Spleen (tissue), 11 donors: Measurements from ENCODE around the gene IFITM10. TPM values are rescaled to one million over a fixed set of nuclear protein-coding genes. Genes with fewer than 3 reads are reported as not detected.

ENCODE experiments used
- DNase-seq: peaks from one replicate; pipeline ENCODE4 v3.0.0-alpha.2; 2020
- H3K27ac ChIP-seq, 8 donors: fragments of 200-600 bp; sonication (generic) in 7 of 8; 1 replicate in 4 of 8; 2 replicates in 4 of 8; pipeline versions ENCODE4 v1.5.0 to v1.8.0; 2016 to 2021; ENCODE audit warnings: inconsistent platforms in 4 of 8, mild to moderate bottlenecking in 4 of 8, moderate library complexity in 1 of 8
- H3K27me3 ChIP-seq, 7 donors: fragments of 200-600 bp; sonication (generic) in 6 of 7; replicated peaks in 1 of 7; 1 replicate in 4 of 7; 2 replicates in 3 of 7; pipeline versions ENCODE4 v1.5.0 to v1.8.0; 2016 to 2021; ENCODE audit warnings: inconsistent platforms in 3 of 7, mild to moderate bottlenecking in 1 of 7
- H3K36me3 ChIP-seq, 6 donors: fragments of 200-600 bp; sonication (generic) in 5 of 6; 1 replicate in 4 of 6; 2 replicates in 2 of 6; pipeline versions ENCODE4 v1.5.0 to v1.8.0; 2016 to 2021; ENCODE audit warnings: inconsistent platforms in 2 of 6
- H3K4me1 ChIP-seq, 6 donors: fragments of 200-600 bp; sonication (generic) in 5 of 6; 1 replicate in 3 of 6; 2 replicates in 3 of 6; pipeline versions ENCODE4 v1.5.0 to v1.8.0; 2016 to 2021; ENCODE audit warnings: inconsistent platforms in 3 of 6
- H3K4me3 ChIP-seq, 8 donors: fragments of 200-600 bp; sonication (generic) in 7 of 8; 1 replicate in 4 of 8; 2 replicates in 4 of 8; pipeline versions ENCODE4 v1.5.0 to v1.8.0; 2016 to 2021; ENCODE audit warnings: inconsistent platforms in 4 of 8, mild to moderate bottlenecking in 4 of 8, moderate library complexity in 2 of 8
- H3K9me3 ChIP-seq, 8 donors: fragments of 200-600 bp; sonication (generic) in 7 of 8; 1 replicate in 4 of 8; 2 replicates in 4 of 8; pipeline versions ENCODE4 v1.5.0 to v1.8.0; 2016 to 2021; ENCODE audit warnings: inconsistent platforms in 4 of 8
- CTCF ChIP-seq, 11 experiments: fragments of 200-600 bp in 7 of 11; fragments of 450-650 bp in 4 of 11; sonication (generic) in 4 of 11; IDR thresholded peaks in 8 of 11; conservative IDR thresholded peaks in 3 of 11; 1 replicate in 7 of 11; 2 replicates in 4 of 11; pipeline versions ENCODE4 v1.4.0 to v1.8.0; 2016 to 2021; ENCODE audit warnings: antibody characterized with exemption in 11 of 11, inconsistent platforms in 4 of 11, mild to moderate bottlenecking in 1 of 11
- POLR2A ChIP-seq, 3 donors: fragments of 450-650 bp; IDR thresholded peaks; one replicate each; pipeline ENCODE4 v1.5.1; 2017; ENCODE audit warnings: antibody characterized with exemption in 3 of 3, mild to moderate bottlenecking in 1 of 3
- POLR2AphosphoS5 ChIP-seq, 3 donors: sonication (generic); formaldehyde crosslinking; IDR thresholded peaks; one replicate each; pipeline ENCODE4 v1.5.1; 2017; ENCODE audit warnings: antibody characterized with exemption in 3 of 3
- WGBS, 5 donors: extraction: QIAGEN DNeasy Blood & Tissue Kit in 3 of 5; methylation state at CpG; one replicate each; pipeline versions ENCODE4 v1.1.5 to v1.1.7; 2013 to 2018; 5-methylcytosine and 5-hydroxymethylcytosine counted together
- intact Hi-C: fragments of 100-400 bp; cut with DNase I; formaldehyde crosslinking; loops from one replicate; pipeline ENCODE4 v1.15.0; 2023; ENCODE audit warnings: low total_unique reads
- polyA plus RNA-seq, 3 donors: library from polyadenylated mRNA; stranded (reverse); fragments of 200-250 nt; gene quantifications; one replicate each; pipeline ENCODE4 v1.2.1, GENCODE V29; 2013
- total RNA-seq, 7 donors: library from RNA; depleted of rRNA in 3 of 7; stranded (reverse); fragments of >200 nt in 3 of 7; fragmentation: NEBNext Ultra II Directional in 4 of 7; extraction: Animal tissue kit (Norgen Biotek cat#: 25700) in 4 of 7; gene quantifications; one replicate each; pipeline versions ENCODE4 v1.1.0 to v1.2.1, GENCODE V29; 2016 to 2021
- donor health status: healthy with polysubstance abuse.
- donor health status: DM: no; HTN: no; CAD: no; lungs with moderate emphysema.
- donor health status: DM: no; HTN: no; CAD: no.
- donor health status: Bipolar disorder and iron deficiency.
- donor health status: healthy.
- donor health status: DM: no; HTN: no; CAD: no.
- donor health status: DM: yes; HTN: yes; CAD: no.

Gene IFITM10
- total and polyA plus RNA-seq, 10 donors: 0.80 to 41.6 (median 7.3) TPM

DNA sequence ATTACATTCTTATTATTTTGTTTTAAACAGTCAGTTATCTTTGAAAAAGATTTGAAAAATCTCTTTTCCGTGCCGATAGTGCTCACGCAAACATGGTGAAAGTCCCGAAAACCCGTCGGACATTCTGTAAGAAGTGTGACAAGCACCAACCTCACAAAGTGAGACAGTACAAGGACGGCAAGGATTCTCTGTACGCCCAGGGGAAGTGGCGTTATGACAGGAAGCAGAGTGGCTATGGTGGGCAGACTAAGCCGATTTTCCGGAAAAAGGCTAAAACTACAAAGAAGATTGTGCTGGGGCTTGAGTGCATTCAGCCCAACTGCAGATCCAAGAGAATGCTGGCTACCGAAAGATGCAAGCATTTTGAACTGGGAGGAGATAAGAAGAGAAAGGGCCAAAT is 42.1 kb upstream of the IFITM10 start:
- Histone ChIP-seq H3K4me3 (no peak overlapping the region), H3K27me3 (peaks cover 0 to 2% (median 0%) of the 10 kb centered on the region in 7 donors), H3K4me1 (peaks cover 0 to 10% (median 2%) of the 10 kb centered on the region in 6 donors), H3K27ac (peak overlapping the region in 4 of 8 donors; percentile 13 to 54 (median 24)), H3K9me3 (peaks cover 0 to 8% (median 0%) of the 10 kb centered on the region in 8 donors), H3K36me3 (no peaks in the 10 kb centered on the region)
- TF ChIP-seq CTCF (IDR thresholded peaks at IDR 0.05 in 8 of 11, conservative IDR thresholded peaks at IDR 0.05 in 3 of 11) (no peak), POLR2AphosphoS5 (IDR thresholded peaks at IDR 0.05) (no peak), POLR2A (IDR thresholded peaks at IDR 0.05) (no peak)
- intact Hi-C loops: no loop called here
- 41 to 63% (median 50%) methylated on average over 12 of the region's 12 CpGs for WGBS, 5 donors
- DNase-seq: no peak

GRCh38 chr11:1791912-1792311 is 41.5 kb upstream of the IFITM10 start:
- Histone ChIP-seq H3K9me3 (peaks cover 0 to 8% (median 0%) of the 10 kb centered on the region in 8 donors), H3K4me3 (no peak overlapping the region), H3K4me1 (peaks cover 0 to 10% (median 2%) of the 10 kb centered on the region in 6 donors), H3K27me3 (no peaks in the 10 kb centered on the region), H3K27ac (no peak overlapping the region), H3K36me3 (no peaks in the 10 kb centered on the region)
- TF ChIP-seq POLR2A (IDR thresholded peaks at IDR 0.05): no peak
- WGBS, 5 donors: 86 to 94% (median 90%) methylated on average over 6 of the region's 6 CpGs
- intact Hi-C loops: no loop called here
- DNase-seq: no peak

- Histone ChIP-seq H3K4me1 (peaks cover under 1 to 30% (median 17%) of the 10 kb centered on the region in 6 donors), H3K36me3 (no peaks in the 10 kb centered on the region), H3K9me3 (no peaks in the 10 kb centered on the region), H3K27ac (no peak overlapping the region), H3K27me3 (no peaks in the 10 kb centered on the region), H3K4me3 (no peak overlapping the region)
- intact Hi-C loops: no loop called here
- TF ChIP-seq CTCF (IDR thresholded peaks at IDR 0.05 in 8 of 11, conservative IDR thresholded peaks at IDR 0.05 in 3 of 11) (no peak), POLR2A (IDR thresholded peaks at IDR 0.05) (no peak), POLR2AphosphoS5 (IDR thresholded peaks at IDR 0.05) (no peak)
- WGBS, 5 donors: 91 to 95% (median 93%) methylated on average over 4 of the region's 4 CpGs
- DNase-seq: no peak
Observed at GRCh38 chr11:1786466-1786865, 36.1 kb upstream of the IFITM10 start.

DNA sequence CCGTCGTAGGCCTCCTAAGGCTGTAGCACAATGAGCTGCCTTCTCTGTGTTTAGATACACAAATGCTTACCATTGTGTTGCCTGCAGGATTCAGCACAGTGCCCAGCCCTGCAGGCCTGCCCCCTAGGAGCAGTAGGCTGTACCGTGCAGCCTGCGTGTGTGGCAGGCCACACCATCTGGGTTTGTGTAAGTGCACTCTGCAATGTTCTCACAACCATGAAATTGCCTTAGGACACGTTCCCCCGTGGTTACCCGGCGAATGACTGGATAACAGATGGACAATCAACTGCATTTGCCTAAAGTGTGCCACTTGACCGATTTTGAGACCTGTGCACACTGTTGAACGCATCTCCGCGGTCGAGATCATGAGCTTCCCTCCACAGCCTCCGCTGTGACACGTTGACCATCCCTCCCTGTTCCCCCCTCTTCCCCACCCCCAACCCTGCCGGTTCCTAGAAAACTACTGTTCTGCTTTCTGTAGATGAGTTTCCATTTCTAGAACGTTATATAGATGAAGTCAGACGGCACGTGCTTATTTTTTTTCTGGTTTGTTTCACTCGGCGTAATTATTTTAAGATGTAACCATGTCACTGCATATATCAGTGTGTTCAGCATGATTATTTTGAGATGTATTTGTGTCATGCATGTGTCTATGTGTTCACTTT is 35.5 kb upstream of the IFITM10 start:
- Histone ChIP-seq H3K36me3 (no peaks in the 10 kb centered on the region), H3K4me1 (peaks cover 3 to 36% (median 23%) of the 10 kb centered on the region in 6 donors), H3K27me3 (no peaks in the 10 kb centered on the region), H3K27ac (no peak overlapping the region), H3K4me3 (no peak overlapping the region), H3K9me3 (no peaks in the 10 kb centered on the region)
- no peak for DNase-seq
- intact Hi-C loops: no loop called here
- TF ChIP-seq POLR2AphosphoS5 (IDR thresholded peaks at IDR 0.05) (no peak), CTCF (IDR thresholded peaks at IDR 0.05 in 8 of 11, conservative IDR thresholded peaks at IDR 0.05 in 3 of 11) (no peak), POLR2A (IDR thresholded peaks at IDR 0.05) (no peak)
- 67 to 79% (median 72%) methylated on average over 21 of the region's 21 CpGs for WGBS, 5 donors
